HepG2 (cell line): ENCODE measurements around the gene CDC42BPG. TPM values are rescaled to one million over a fixed set of nuclear protein-coding genes. Genes with fewer than 3 reads are reported as not detected.

Experiments used
- ATF2 ChIP-seq: sonication (generic); formaldehyde crosslinking; IDR thresholded peaks from 2 replicates; pipeline ENCODE4 v1.4.0; 2020; ENCODE audit warnings: missing genetic modification reagents
- HNF4G ChIP-seq, 2 experiments: sonication (generic) in 1 of 2; formaldehyde crosslinking in 1 of 2; IDR thresholded peaks; 2 replicates each; pipeline versions ENCODE4 v1.4.0 to v1.6.1; 2011 to 2020; ENCODE audit warnings: borderline replicate concordance in 2 of 2, low read depth in 2 of 2, mild to moderate bottlenecking in 2 of 2, low read length in 1 of 2, missing genetic modification reagents in 1 of 2, moderate library complexity in 1 of 2
- NFE2L1 ChIP-seq: sonication (generic); formaldehyde crosslinking; IDR thresholded peaks from 2 replicates; pipeline ENCODE4 v1.4.0; 2020; ENCODE audit warnings: missing genetic modification reagents, mild to moderate bottlenecking, borderline replicate concordance
- NR2F2 ChIP-seq: IDR thresholded peaks from 2 replicates; pipeline ENCODE4 v1.6.1; 2012; ENCODE audit warnings: low read depth, inconsistent platforms, borderline replicate concordance
- SCMH1 ChIP-seq: sonication (generic); formaldehyde crosslinking; IDR thresholded peaks from 2 replicates; pipeline ENCODE4 v1.9.0; 2021; ENCODE audit warnings: missing genetic modification reagents, mild to moderate bottlenecking, borderline replicate concordance
- SKI ChIP-seq: fragments of 450-650 bp; IDR thresholded peaks from one replicate; pipeline ENCODE4 v1.6.1; 2018; ENCODE audit warnings: mild to moderate bottlenecking; ENCODE audit not compliant: partially characterized antibody
- ZNF275 ChIP-seq: sonication (generic); formaldehyde crosslinking; IDR thresholded peaks from 2 replicates; pipeline ENCODE4 v1.8.0; 2022; ENCODE audit warnings: missing genetic modification reagents, mild to moderate bottlenecking, inconsistent platforms, borderline replicate concordance
- ZNF317 ChIP-seq: sonication (generic); formaldehyde crosslinking; IDR thresholded peaks from 2 replicates; pipeline ENCODE4 v1.5.0; 2020; ENCODE audit warnings: mild to moderate bottlenecking, missing genetic modification reagents
- ZNF567 ChIP-seq: sonication (generic); formaldehyde crosslinking; IDR thresholded peaks from 2 replicates; pipeline ENCODE4 v1.8.1; 2023; ENCODE audit warnings: mild to moderate bottlenecking, missing genetic modification reagents, borderline replicate concordance
- polyA plus RNA-seq, 8 experiments: library from polyadenylated mRNA; depleted of rRNA in 3 of 8; stranded (reverse) in 7 of 8; unstranded in 1 of 8; fragments of >200 nt; fragmentation: Illumina TruSeq in 4 of 8; extraction: Trizol in 4 of 8; gene quantifications; 2 replicates each; pipeline versions ENCODE4 v1.2.1 to v1.2.3, GENCODE V29; 2011 to 2016; ENCODE audit warnings: low read depth in 4 of 8, missing spikeins in 1 of 8, mixed read lengths in 1 of 8; ENCODE audit not compliant: insufficient read depth in 1 of 8
- total RNA-seq, 5 experiments: library from RNA; depleted of rRNA; stranded (reverse); fragments of >200 nt; fragmentation: Illumina TruSeq; extraction: Trizol; gene quantifications; 2 replicates each; pipeline ENCODE4 v1.2.3, GENCODE V29; 2016; ENCODE audit warnings: low read depth in 1 of 5
- TF ChIP-seq, protein P1 (sequence below): sonication (generic); formaldehyde crosslinking; IDR thresholded peaks from 2 replicates; pipeline ENCODE4 v1.5.1; 2020; ENCODE audit warnings: mild to moderate bottlenecking, missing genetic modification reagents, borderline replicate concordance
- TF ChIP-seq, protein P2 (sequence below): sonication (generic); formaldehyde crosslinking; IDR thresholded peaks from 2 replicates; pipeline ENCODE4 v1.4.0; 2020; ENCODE audit warnings: mild to moderate bottlenecking, missing genetic modification reagents
- TF ChIP-seq, protein P3 (sequence below): sonication (generic); formaldehyde crosslinking; IDR thresholded peaks from 2 replicates; pipeline ENCODE4 v1.4.0; 2020; ENCODE audit warnings: missing genetic modification reagents

CDC42BPG gene
- total and polyA plus RNA-seq, 2 of the 13 experiments (the other 11 are each of a cell fraction or from before 2014, with no cell fraction given) = 0.55 to 1.4 TPM

DNA sequence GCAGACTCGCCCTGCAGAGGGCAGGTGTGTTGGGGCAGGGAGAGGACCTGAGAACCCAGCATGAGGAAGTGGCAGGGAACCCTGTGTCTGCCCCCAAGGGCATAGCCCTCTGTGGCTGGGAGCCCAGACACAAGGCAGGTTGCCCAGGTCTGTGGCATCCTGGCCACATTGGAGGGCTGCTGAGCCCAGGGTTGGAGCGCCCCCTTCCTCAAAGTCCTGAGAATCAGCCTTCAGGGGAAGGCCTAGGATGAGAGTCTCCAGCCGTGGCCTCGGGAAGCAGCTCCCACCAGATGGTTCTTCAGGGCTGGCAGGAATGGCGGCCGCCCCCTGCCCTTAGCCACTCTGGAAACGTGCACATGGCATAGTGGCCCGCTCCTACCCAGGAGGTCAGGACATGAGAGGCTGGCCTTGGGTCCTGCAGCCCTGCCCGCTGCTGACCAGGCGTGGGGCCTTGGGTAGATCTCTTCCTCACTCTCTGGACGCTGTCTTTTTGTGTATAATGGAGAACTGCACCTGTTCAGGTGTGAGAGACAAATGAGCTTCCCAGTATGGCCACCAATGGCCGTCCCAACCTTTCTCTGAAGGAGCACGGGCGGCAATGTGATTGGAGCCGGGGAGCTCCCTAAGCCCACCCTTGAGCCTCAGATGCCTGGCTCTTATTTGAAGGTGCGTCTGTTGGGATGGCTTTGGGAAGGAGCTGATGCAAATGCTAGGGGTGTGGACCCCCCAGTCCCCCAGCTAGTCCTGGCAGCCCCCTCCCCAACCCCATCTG lies 4.6 kb upstream of the CDC42BPG start (continued):
- TF ChIP-seq ATF2 (CRISPR knock-in tag) (no peak), NFE2L1 (CRISPR knock-in tag) (no peak), SCMH1 (no peak), ZNF317 (no peak), ZNF567 (CRISPR knock-in tag) (no peak), NR2F2 (no peak), ZNF275 (CRISPR knock-in tag) (no peak), SKI (no peak), HNF4G (IDR thresholded peaks at IDR 0.05; ENCODE audit: borderline replicate concordance, low read depth, low read length) (no peak), HNF4G (CRISPR knock-in tag; IDR thresholded peaks at IDR 0.05; ENCODE audit: borderline replicate concordance, low read depth) (no peak)
- TF ChIP-seq, protein P1, sequence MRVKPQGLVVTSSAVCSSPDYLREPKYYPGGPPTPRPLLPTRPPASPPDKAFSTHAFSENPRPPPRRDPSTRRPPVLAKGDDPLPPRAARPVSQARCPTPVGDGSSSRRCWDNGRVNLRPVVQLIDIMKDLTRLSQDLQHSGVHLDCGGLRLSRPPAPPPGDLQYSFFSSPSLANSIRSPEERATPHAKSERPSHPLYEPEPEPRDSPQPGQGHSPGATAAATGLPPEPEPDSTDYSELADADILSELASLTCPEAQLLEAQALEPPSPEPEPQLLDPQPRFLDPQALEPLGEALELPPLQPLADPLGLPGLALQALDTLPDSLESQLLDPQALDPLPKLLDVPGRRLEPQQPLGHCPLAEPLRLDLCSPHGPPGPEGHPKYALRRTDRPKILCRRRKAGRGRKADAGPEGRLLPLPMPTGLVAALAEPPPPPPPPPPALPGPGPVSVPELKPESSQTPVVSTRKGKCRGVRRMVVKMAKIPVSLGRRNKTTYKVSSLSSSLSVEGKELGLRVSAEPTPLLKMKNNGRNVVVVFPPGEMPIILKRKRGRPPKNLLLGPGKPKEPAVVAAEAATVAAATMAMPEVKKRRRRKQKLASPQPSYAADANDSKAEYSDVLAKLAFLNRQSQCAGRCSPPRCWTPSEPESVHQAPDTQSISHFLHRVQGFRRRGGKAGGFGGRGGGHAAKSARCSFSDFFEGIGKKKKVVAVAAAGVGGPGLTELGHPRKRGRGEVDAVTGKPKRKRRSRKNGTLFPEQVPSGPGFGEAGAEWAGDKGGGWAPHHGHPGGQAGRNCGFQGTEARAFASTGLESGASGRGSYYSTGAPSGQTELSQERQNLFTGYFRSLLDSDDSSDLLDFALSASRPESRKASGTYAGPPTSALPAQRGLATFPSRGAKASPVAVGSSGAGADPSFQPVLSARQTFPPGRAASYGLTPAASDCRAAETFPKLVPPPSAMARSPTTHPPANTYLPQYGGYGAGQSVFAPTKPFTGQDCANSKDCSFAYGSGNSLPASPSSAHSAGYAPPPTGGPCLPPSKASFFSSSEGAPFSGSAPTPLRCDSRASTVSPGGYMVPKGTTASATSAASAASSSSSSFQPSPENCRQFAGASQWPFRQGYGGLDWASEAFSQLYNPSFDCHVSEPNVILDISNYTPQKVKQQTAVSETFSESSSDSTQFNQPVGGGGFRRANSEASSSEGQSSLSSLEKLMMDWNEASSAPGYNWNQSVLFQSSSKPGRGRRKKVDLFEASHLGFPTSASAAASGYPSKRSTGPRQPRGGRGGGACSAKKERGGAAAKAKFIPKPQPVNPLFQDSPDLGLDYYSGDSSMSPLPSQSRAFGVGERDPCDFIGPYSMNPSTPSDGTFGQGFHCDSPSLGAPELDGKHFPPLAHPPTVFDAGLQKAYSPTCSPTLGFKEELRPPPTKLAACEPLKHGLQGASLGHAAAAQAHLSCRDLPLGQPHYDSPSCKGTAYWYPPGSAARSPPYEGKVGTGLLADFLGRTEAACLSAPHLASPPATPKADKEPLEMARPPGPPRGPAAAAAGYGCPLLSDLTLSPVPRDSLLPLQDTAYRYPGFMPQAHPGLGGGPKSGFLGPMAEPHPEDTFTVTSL = no peak
- TF ChIP-seq, protein P2, sequence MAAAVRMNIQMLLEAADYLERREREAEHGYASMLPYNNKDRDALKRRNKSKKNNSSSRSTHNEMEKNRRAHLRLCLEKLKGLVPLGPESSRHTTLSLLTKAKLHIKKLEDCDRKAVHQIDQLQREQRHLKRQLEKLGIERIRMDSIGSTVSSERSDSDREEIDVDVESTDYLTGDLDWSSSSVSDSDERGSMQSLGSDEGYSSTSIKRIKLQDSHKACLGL (CRISPR knock-in tag) = no peak
- TF ChIP-seq, protein P3, sequence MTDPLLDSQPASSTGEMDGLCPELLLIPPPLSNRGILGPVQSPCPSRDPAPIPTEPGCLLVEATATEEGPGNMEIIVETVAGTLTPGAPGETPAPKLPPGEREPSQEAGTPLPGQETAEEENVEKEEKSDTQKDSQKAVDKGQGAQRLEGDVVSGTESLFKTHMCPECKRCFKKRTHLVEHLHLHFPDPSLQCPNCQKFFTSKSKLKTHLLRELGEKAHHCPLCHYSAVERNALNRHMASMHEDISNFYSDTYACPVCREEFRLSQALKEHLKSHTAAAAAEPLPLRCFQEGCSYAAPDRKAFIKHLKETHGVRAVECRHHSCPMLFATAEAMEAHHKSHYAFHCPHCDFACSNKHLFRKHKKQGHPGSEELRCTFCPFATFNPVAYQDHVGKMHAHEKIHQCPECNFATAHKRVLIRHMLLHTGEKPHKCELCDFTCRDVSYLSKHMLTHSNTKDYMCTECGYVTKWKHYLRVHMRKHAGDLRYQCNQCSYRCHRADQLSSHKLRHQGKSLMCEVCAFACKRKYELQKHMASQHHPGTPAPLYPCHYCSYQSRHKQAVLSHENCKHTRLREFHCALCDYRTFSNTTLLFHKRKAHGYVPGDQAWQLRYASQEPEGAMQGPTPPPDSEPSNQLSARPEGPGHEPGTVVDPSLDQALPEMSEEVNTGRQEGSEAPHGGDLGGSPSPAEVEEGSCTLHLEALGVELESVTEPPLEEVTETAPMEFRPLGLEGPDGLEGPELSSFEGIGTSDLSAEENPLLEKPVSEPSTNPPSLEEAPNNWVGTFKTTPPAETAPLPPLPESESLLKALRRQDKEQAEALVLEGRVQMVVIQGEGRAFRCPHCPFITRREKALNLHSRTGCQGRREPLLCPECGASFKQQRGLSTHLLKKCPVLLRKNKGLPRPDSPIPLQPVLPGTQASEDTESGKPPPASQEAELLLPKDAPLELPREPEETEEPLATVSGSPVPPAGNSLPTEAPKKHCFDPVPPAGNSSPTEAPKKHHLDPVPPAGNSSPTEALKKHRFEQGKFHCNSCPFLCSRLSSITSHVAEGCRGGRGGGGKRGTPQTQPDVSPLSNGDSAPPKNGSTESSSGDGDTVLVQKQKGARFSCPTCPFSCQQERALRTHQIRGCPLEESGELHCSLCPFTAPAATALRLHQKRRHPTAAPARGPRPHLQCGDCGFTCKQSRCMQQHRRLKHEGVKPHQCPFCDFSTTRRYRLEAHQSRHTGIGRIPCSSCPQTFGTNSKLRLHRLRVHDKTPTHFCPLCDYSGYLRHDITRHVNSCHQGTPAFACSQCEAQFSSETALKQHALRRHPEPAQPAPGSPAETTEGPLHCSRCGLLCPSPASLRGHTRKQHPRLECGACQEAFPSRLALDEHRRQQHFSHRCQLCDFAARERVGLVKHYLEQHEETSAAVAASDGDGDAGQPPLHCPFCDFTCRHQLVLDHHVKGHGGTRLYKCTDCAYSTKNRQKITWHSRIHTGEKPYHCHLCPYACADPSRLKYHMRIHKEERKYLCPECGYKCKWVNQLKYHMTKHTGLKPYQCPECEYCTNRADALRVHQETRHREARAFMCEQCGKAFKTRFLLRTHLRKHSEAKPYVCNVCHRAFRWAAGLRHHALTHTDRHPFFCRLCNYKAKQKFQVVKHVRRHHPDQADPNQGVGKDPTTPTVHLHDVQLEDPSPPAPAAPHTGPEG (CRISPR knock-in tag) = no peak
